Activated naive CD8-positive, alpha-beta T cell treated with anti-CD3 and anti-CD28 coated beads, Interleukin-2, amount 10 ng/mL, durations not matched to agents 7 days and 5 days (primary cell): ENCODE data around the gene TRIM43. TPM values are rescaled to one million over a fixed set of nuclear protein-coding genes. Genes with fewer than 3 reads are reported as not detected.
"Not testable (repeated sequence)": the region's sequence is repeated elsewhere in the genome, so short reads cannot be mapped to it uniquely, and the experiment has no call there.

Experiments used
- ATAC-seq: fragments of 150-1000 bp; cut with Tn5 transposase; one replicate; pipeline ENCODE4 v1.10.0; 2021; ENCODE audit warnings: low read depth, moderate library complexity
- POLR2A ChIA-PET: fragments of 350-600 bp; sonication (Branson Sonifier 250); formaldehyde crosslinking; loops from one replicate; lab custom pipeline; 2021; ENCODE audit warnings: antibody characterized with exemption; lab: Charles Lee
- DNase-seq: peaks from one replicate; pipeline ENCODE4 v3.0.0; 2021
- H3K27ac Mint-ChIP-seq: one replicate; pipeline ENCODE4 v1.8.0; 2022; ENCODE audit warnings: mild to moderate bottlenecking, mixed read lengths
- H3K27me3 Mint-ChIP-seq: one replicate; pipeline ENCODE4 v1.8.0; 2022; ENCODE audit warnings: mild to moderate bottlenecking, moderate library complexity, mixed read lengths
- H3K36me3 Mint-ChIP-seq: one replicate; pipeline ENCODE4 v1.8.0; 2021; ENCODE audit warnings: mild to moderate bottlenecking, mixed read lengths
- H3K4me1 Mint-ChIP-seq: one replicate; pipeline ENCODE4 v1.8.0; 2021; ENCODE audit warnings: mixed read lengths
- H3K4me3 Mint-ChIP-seq: one replicate; pipeline ENCODE4 v1.8.0; 2022; ENCODE audit warnings: mild to moderate bottlenecking, moderate library complexity, mixed read lengths
- H3K9me3 Mint-ChIP-seq: one replicate; pipeline ENCODE4 v1.8.0; 2021; ENCODE audit warnings: mixed read lengths
- total RNA-seq, 2 experiments: library from RNA; stranded (reverse); gene quantifications; one replicate each; pipeline ENCODE4 v1.2.3, GENCODE V29; 2021

Gene TRIM43
- not detected for total RNA-seq

DNA sequence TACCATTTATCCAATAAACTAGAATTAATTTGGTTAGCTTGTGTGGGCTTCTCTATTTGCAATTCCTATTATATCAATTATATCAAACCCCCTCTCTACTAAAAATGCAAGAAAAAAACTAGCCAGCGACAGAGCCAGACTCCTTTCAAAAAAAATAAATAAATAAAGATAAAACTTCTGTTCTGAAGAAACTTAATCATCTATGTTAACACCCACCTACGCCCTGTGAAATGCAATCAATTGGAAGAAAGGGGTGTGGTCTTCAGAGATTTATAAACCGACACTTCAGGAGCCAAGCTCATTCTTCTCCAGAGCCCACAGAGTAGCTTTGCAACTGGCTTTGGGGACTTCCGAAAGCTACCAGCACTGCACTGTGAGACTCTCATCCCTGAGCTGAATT lies at the start of gene TRIM43:
TSS of gene TRIM43 (plus strand) at position 301 of the 400 bp plus-strand sequence. CDS start 2,023 bp downstream, outside the sequence.
- ATAC-seq, POLR2A ChIA-PET, H3K4me3 Mint-ChIP-seq, H3K27me3 Mint-ChIP-seq, H3K36me3 Mint-ChIP-seq, H3K27ac Mint-ChIP-seq, H3K4me1 Mint-ChIP-seq, DNase-seq, H3K9me3 Mint-ChIP-seq: not testable (repeated sequence)

DNA sequence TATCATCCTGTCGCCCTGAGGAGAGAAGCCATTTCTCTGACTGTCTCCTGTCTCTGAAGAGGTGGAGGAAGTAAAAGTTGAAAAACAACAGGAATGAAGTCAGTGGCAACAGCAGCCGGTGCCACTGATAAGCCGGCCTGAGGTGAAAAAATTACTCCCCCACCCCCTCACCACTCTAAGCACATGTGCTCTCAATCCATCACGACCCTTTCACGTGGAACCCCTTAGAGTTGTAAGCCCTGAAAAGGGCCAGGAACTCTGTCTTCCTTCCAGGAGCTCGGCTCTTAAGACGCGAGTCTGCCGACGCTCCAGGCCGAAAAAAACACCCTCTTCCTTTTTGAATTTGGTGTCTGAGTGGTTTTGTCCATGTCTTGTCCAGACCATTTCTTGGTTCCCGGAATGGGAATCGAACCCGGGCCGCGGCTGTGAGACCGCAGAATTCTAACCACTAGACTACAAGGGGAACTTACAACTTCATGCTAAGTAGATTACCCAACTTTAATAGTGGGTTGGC lies 40.7 kb upstream of the TRIM43 start:
- no peak for ATAC-seq
- peaks cover 49% of the 10 kb centered on the region for H3K27me3 Mint-ChIP-seq
- POLR2A ChIA-PET, result no interaction called here
- H3K36me3 Mint-ChIP-seq, result no peaks in the 10 kb centered on the region
- no peak overlapping the region for H3K27ac Mint-ChIP-seq
- no peak for DNase-seq
- no peaks in the 10 kb centered on the region for H3K9me3 Mint-ChIP-seq
- H3K4me3 Mint-ChIP-seq, result no peak overlapping the region
- peaks cover 1% of the 10 kb centered on the region for H3K4me1 Mint-ChIP-seq

DNA sequence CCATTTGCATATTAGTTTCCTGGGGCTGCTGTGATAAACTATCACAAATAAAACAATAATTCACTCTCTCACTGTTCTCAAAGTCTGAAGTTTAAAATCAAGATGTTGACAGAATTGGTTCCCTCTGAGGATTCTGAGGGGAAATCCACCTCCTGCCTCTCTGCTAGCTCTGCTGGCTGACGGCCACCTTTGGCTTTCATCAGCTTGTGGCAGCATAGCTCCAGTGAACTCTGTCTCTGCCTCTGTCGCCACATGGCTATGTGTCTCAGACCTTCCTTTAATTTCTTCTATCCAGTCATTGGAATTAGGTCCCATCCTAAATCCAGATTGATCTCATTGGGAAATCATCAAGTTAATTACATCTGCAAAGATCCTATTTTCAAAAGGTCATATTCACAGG lies 38.9 kb upstream of the TRIM43 start:
- no peak for ATAC-seq
- H3K4me1 Mint-ChIP-seq, result no peaks in the 10 kb centered on the region
- POLR2A ChIA-PET, result interaction anchor here (0.6 kb wide), 1 partner anchor 430 kb away, joined by 6 read pairs; no protein-coding TSS in a partner anchor
- no peak overlapping the region for H3K27ac Mint-ChIP-seq
- no peaks in the 10 kb centered on the region for H3K9me3 Mint-ChIP-seq
- no peaks in the 10 kb centered on the region for H3K36me3 Mint-ChIP-seq
- H3K27me3 Mint-ChIP-seq, result peaks cover 53% of the 10 kb centered on the region
- H3K4me3 Mint-ChIP-seq, result no peak overlapping the region
- no peak for DNase-seq

DNA sequence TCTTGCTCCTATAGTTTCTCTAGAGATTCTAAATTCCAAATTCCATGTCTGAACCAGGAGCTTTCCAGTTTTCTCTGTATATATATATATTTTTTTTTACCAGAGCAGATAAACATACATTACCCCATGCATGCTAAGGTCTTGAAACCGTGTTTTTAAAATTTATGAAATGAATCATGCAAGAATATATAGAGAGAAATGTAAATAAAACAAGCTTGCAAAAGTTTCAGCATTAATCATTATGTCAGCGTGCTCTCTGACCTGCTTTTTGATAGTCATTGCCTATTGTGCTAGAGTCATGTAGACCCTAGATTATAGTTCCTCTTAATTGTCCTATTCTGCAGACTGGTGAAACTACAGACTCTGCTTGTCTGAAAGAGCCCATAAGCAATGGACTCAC lies 22.6 kb upstream of the TRIM43 start:
- peaks cover 30% of the 10 kb centered on the region for H3K27me3 Mint-ChIP-seq
- DNase-seq, result no peak
- no peaks in the 10 kb centered on the region for H3K4me1 Mint-ChIP-seq
- no peak overlapping the region for H3K27ac Mint-ChIP-seq
- H3K36me3 Mint-ChIP-seq, result no peaks in the 10 kb centered on the region
- H3K9me3 Mint-ChIP-seq, result no peaks in the 10 kb centered on the region
- no peak for ATAC-seq
- H3K4me3 Mint-ChIP-seq, result no peak overlapping the region
- POLR2A ChIA-PET, result no interaction called here

DNA sequence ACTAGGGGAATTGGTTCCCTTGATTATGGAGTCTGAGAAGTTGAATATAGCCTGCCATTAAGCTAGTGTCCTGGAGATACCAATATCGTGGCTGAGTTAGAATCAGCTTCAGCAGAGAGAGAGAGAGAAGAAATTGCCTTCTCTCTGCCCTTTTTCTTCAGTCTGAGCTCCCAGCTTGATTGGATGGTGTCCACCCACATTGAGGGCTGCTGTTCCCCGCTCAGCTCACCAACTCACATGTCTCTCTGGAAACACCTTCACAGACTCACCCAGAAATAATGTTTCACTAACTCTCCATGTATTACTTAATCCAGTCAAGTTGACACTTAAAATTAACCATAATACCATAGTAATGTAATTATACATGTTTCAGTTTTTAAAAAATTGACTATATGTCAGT lies 17.9 kb upstream of the TRIM43 start:
- Mint-ChIP-seq H3K9me3 (no peaks in the 10 kb centered on the region), H3K27me3 (peaks cover 48% of the 10 kb centered on the region), H3K4me3 (no peak overlapping the region), H3K36me3 (no peaks in the 10 kb centered on the region), H3K4me1 (no peaks in the 10 kb centered on the region), H3K27ac (no peak overlapping the region)
- no peak for ATAC-seq
- POLR2A ChIA-PET, result no interaction called here
- no peak for DNase-seq

DNA sequence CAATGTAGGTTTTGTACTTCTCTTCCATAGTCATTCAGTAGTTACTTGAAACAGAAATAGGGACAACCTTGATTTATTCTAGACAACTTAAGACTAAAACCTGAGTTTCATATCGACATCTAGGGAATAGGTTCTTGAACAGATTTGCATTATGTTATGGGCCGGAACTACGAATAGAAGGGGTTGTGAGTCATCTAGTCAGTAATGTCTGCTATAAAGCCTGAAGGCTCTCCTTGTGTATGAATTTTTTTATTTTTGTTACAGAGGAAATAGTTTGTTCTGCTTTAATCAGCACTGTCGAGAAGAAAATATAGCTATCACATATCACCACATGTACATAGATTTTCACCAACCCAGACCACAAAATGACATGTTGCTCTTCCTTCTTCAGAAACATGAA lies 17.3 kb upstream of the TRIM43 start:
- Mint-ChIP-seq H3K36me3 (no peaks in the 10 kb centered on the region), H3K4me1 (no peaks in the 10 kb centered on the region), H3K9me3 (no peaks in the 10 kb centered on the region), H3K27ac (peak overlapping the region; percentile 14), H3K4me3 (no peak overlapping the region), H3K27me3 (peaks cover 48% of the 10 kb centered on the region)
- ATAC-seq (no peak), DNase-seq (no peak)
- POLR2A ChIA-PET, result no interaction called here

- no peaks in the 10 kb centered on the region for H3K36me3 Mint-ChIP-seq
- ATAC-seq (no peak), DNase-seq (no peak)
- H3K27ac Mint-ChIP-seq, result no peak overlapping the region
- peaks cover 38% of the 10 kb centered on the region for H3K27me3 Mint-ChIP-seq
- H3K9me3 Mint-ChIP-seq, result no peaks in the 10 kb centered on the region
- POLR2A ChIA-PET, result no interaction called here
- no peaks in the 10 kb centered on the region for H3K4me1 Mint-ChIP-seq
- no peak overlapping the region for H3K4me3 Mint-ChIP-seq
Observed at GRCh38 chr2:95575857-95576256, 15.9 kb upstream of the TRIM43 start.

- Mint-ChIP-seq H3K4me1 (no peaks in the 10 kb centered on the region), H3K27me3 (peaks cover 36% of the 10 kb centered on the region), H3K9me3 (no peaks in the 10 kb centered on the region), H3K36me3 (no peaks in the 10 kb centered on the region), H3K4me3 (no peak overlapping the region), H3K27ac (no peak overlapping the region)
- ATAC-seq (no peak), DNase-seq (no peak)
- POLR2A ChIA-PET, result interaction anchor here (0.6 kb wide), 1 partner anchor 30 kb away, joined by 5 read pairs; no protein-coding TSS in a partner anchor
Observed at GRCh38 chr2:95578539-95578938, 13.3 kb upstream of the TRIM43 start.

GRCh38 chr2:95583545-95583944 lies 8.3 kb upstream of the TRIM43 start:
- H3K9me3 Mint-ChIP-seq, H3K27ac Mint-ChIP-seq, H3K27me3 Mint-ChIP-seq, ATAC-seq, H3K4me3 Mint-ChIP-seq, H3K4me1 Mint-ChIP-seq, POLR2A ChIA-PET, H3K36me3 Mint-ChIP-seq, DNase-seq: not testable (repeated sequence)

GRCh38 chr2:95584321-95584720 lies 7.5 kb upstream of the TRIM43 start:
- H3K4me3 Mint-ChIP-seq, ATAC-seq, POLR2A ChIA-PET, H3K4me1 Mint-ChIP-seq, H3K27me3 Mint-ChIP-seq, DNase-seq, H3K27ac Mint-ChIP-seq, H3K9me3 Mint-ChIP-seq, H3K36me3 Mint-ChIP-seq: not testable (repeated sequence)

GRCh38 chr2:95589777-95590536 lies 1.8 kb upstream of the TRIM43 start:
- POLR2A ChIA-PET, H3K9me3 Mint-ChIP-seq, DNase-seq, H3K27ac Mint-ChIP-seq, H3K27me3 Mint-ChIP-seq, H3K4me1 Mint-ChIP-seq, H3K36me3 Mint-ChIP-seq, ATAC-seq, H3K4me3 Mint-ChIP-seq: not testable (repeated sequence)

DNA sequence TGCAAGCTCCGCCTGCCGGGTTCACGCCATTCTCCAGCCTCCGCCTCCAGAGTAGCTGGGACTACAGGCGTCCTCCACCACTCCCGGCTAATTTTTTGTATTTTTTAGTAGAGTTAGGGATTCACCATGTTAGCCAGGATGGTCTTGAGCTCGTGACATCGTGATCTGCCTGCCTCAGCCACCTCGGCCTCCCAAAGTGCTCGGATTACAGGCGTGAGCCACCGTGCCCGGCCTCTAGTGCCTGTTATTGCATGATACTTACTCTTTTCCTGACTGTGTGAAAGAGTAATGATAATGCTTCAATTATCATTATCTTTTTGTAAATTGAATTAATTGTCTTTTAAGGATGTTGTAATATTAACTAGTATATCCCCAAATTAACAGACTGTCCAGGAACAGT lies 1.2 kb downstream of the TRIM43 start:
- H3K36me3 Mint-ChIP-seq, H3K4me3 Mint-ChIP-seq, H3K9me3 Mint-ChIP-seq, H3K27ac Mint-ChIP-seq, POLR2A ChIA-PET, H3K4me1 Mint-ChIP-seq, ATAC-seq, H3K27me3 Mint-ChIP-seq, DNase-seq: not testable (repeated sequence)

GRCh38 chr2:95595012-95595411 lies 3.2 kb downstream of the TRIM43 start:
- DNase-seq, H3K27me3 Mint-ChIP-seq, H3K4me1 Mint-ChIP-seq, H3K9me3 Mint-ChIP-seq, H3K27ac Mint-ChIP-seq, ATAC-seq, H3K36me3 Mint-ChIP-seq, POLR2A ChIA-PET, H3K4me3 Mint-ChIP-seq: not testable (repeated sequence)

DNA sequence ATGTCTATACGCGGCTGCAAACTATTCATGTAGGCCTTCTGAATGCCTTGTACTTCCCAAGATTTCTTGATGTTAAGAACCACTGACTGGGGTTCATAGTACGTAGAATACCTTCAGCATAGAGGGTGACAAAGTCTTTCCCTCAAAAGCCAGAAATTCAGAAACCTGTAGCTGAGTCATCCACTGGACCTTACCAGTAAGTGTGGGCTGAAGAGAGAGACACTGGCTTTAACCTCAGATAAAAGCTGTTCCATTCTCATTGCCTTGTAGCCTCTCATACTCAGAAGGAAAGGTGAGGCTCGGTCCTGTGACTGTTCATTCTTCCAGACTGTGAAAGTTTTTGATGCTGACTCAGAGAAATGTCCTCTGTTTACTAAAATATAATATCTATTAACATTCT lies 9.5 kb downstream of the TRIM43 start:
- H3K27ac Mint-ChIP-seq, POLR2A ChIA-PET, DNase-seq, H3K4me1 Mint-ChIP-seq, H3K4me3 Mint-ChIP-seq, ATAC-seq, H3K9me3 Mint-ChIP-seq, H3K27me3 Mint-ChIP-seq, H3K36me3 Mint-ChIP-seq: not testable (repeated sequence)
